ENCODE results near the gene CRB1.

DNA sequence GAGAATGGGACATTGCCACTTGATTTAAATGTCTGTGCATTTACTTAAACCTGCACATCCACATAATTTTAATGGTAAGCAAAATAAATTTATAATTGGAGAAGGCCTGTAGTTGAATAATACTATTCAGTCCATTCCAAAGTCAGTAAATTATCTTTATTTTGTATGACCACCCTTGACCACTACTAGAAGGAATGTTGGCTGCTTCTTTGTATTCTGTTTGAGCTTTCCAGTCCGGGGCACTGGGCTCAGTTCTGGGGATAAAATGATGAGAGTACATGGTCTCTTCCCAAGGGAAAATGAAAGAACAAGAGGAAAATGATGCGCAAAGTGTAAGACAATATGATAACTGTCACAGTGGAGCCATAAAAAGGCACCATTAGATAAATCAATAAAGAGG is 98.9 kb downstream of the CRB1 start:
- TF ChIP-seq, protein P1, sequence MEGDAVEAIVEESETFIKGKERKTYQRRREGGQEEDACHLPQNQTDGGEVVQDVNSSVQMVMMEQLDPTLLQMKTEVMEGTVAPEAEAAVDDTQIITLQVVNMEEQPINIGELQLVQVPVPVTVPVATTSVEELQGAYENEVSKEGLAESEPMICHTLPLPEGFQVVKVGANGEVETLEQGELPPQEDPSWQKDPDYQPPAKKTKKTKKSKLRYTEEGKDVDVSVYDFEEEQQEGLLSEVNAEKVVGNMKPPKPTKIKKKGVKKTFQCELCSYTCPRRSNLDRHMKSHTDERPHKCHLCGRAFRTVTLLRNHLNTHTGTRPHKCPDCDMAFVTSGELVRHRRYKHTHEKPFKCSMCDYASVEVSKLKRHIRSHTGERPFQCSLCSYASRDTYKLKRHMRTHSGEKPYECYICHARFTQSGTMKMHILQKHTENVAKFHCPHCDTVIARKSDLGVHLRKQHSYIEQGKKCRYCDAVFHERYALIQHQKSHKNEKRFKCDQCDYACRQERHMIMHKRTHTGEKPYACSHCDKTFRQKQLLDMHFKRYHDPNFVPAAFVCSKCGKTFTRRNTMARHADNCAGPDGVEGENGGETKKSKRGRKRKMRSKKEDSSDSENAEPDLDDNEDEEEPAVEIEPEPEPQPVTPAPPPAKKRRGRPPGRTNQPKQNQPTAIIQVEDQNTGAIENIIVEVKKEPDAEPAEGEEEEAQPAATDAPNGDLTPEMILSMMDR (IDR thresholded peaks at IDR 0.05) = no peak
- TF ChIP-seq POLR2A (IDR thresholded peaks at IDR 0.05) = no peak
